Left lung (tissue), 10 donors: ENCODE data around the gene LTF. TPM values are rescaled to one million over a fixed set of nuclear protein-coding genes. Genes with fewer than 3 reads are reported as not detected.

Source experiments
- ATAC-seq: fragments of 200-7000 bp; cut with Tn5 transposase; one replicate; pipeline ENCODE4 v1.9.1; 2020; ENCODE audit warnings: moderate library complexity
- DNase-seq, 4 donors: peaks; one replicate each; pipeline ENCODE4 v3.0.0-alpha.2; 2013 to 2020
- H3K27ac ChIP-seq, 2 donors: fragments of 200-600 bp; sonication (generic) in 1 of 2; one replicate each; pipeline versions ENCODE4 v1.5.0 to v1.8.0; 2020 to 2021
- H3K27me3 ChIP-seq, 2 donors: fragments of 200-600 bp; sonication (generic) in 1 of 2; one replicate each; pipeline versions ENCODE4 v1.5.0 to v1.8.0; 2020 to 2021
- H3K36me3 ChIP-seq, 2 donors: fragments of 200-600 bp; sonication (generic) in 1 of 2; one replicate each; pipeline versions ENCODE4 v1.5.0 to v1.8.0; 2020 to 2021
- H3K4me1 ChIP-seq, 2 donors: fragments of 200-600 bp; one replicate each; pipeline ENCODE4 v1.8.0; 2021
- H3K4me3 ChIP-seq, 2 donors: fragments of 200-600 bp; sonication (generic) in 1 of 2; one replicate each; pipeline versions ENCODE4 v1.5.0 to v1.8.0; 2020 to 2021; ENCODE audit warnings: mild to moderate bottlenecking in 1 of 2
- H3K9me3 ChIP-seq, 2 donors: fragments of 200-600 bp; sonication (generic) in 1 of 2; one replicate each; pipeline versions ENCODE4 v1.5.0 to v1.8.0; 2020 to 2021
- intact Hi-C, 2 donors: fragments of 100-400 bp; cut with DNase I; formaldehyde crosslinking; loops; one replicate each; pipeline versions ENCODE4 v1.11.2 to v1.14.2; 2022
- polyA plus RNA-seq, 6 donors: library from polyadenylated mRNA; unstranded; fragments of 120-200 nt; gene quantifications; one replicate each; pipeline ENCODE4 v1.2.1, GENCODE V29; 2013; ENCODE audit not compliant: insufficient read length in 6 of 6
- total RNA-seq, 2 donors: library from RNA; stranded (reverse); fragmentation: NEBNext Ultra II Directional; extraction: Animal tissue kit (Norgen Biotek cat#: 25700); gene quantifications; one replicate each; pipeline ENCODE4 v1.2.1, GENCODE V29; 2021
- TF ChIP-seq, protein P1 (sequence below), 2 donors: fragments of 200-600 bp; sonication (generic) in 1 of 2; IDR thresholded peaks; one replicate each; pipeline versions ENCODE4 v1.5.0 to v1.8.0; 2021; ENCODE audit warnings: antibody characterized with exemption in 2 of 2
- donor health status: DM: no; HTN: yes; CAD: no.
- donor health status: DM: no; HTN: no; CAD: no.

The LTF gene
- total and polyA plus RNA-seq, 8 donors = 2.3 to 113 (median 5.5) TPM

DNA sequence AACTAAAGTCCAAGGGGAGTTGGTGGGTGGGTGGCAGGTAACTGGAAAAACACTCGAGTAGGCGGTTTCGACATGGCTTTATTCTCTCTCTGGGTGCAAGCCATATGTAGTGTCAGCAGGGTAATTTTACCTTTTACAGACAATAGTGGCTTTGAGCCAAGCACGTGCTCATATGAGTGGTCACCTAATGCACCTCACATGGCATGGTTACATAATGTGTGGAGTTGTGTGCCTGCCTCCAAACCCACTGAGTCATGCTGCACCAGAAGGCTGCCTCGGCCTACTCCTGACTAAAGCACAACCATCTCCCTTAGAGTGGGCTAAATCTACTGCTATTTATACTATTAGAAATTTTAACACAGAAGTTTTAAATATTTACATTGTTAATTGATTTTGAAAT is 41.1 kb downstream of the LTF start:
- H3K27me3 ChIP-seq = no peaks in the 10 kb centered on the region
- H3K36me3 ChIP-seq = no peaks in the 10 kb centered on the region
- TF ChIP-seq, protein P1, sequence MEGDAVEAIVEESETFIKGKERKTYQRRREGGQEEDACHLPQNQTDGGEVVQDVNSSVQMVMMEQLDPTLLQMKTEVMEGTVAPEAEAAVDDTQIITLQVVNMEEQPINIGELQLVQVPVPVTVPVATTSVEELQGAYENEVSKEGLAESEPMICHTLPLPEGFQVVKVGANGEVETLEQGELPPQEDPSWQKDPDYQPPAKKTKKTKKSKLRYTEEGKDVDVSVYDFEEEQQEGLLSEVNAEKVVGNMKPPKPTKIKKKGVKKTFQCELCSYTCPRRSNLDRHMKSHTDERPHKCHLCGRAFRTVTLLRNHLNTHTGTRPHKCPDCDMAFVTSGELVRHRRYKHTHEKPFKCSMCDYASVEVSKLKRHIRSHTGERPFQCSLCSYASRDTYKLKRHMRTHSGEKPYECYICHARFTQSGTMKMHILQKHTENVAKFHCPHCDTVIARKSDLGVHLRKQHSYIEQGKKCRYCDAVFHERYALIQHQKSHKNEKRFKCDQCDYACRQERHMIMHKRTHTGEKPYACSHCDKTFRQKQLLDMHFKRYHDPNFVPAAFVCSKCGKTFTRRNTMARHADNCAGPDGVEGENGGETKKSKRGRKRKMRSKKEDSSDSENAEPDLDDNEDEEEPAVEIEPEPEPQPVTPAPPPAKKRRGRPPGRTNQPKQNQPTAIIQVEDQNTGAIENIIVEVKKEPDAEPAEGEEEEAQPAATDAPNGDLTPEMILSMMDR (IDR thresholded peaks at IDR 0.05) = no peak
- ATAC-seq (no peak), DNase-seq (no peak)
- intact Hi-C loops = loop anchor here in 1 of 2 donors (10.0 kb wide), 1 partner anchor 149 kb away; no protein-coding TSS in a partner anchor
- H3K9me3 ChIP-seq = no peaks in the 10 kb centered on the region
- no peak overlapping the region for H3K4me3 ChIP-seq
- H3K27ac ChIP-seq = no peak overlapping the region
- peaks cover 0 to 9% of the 10 kb centered on the region in 2 donors for H3K4me1 ChIP-seq

DNA sequence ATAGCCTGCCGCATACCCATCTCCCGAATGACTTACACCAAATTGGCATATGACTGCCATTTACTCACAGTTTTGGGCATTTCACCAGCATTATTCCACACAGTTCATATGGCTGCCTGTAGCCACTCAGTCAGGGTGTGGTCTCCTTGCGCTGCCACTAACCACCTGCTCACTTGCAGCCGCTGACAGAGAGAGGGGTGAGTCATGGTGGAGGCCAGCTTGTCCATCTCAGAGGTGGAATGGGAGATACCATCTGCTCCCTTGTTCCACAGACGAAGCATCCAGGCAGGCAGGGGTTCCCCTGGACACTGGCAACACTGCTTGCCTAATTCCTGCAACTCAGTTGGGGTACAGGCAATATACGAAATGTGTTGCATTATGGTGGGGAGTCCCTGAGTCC is 42.1 kb downstream of the LTF start:
- H3K27me3 ChIP-seq = no peaks in the 10 kb centered on the region
- no peak for DNase-seq
- intact Hi-C loops = loop anchor here in 1 of 2 donors (10.0 kb wide), 1 partner anchor 148 kb away; no protein-coding TSS in a partner anchor
- peak; percentile 39 for ATAC-seq
- H3K4me1 ChIP-seq = peaks cover 0 to 9% of the 10 kb centered on the region in 2 donors
- no peaks in the 10 kb centered on the region for H3K9me3 ChIP-seq
- peaks cover 0 to 6% of the 10 kb centered on the region in 2 donors for H3K36me3 ChIP-seq
- H3K4me3 ChIP-seq = no peak overlapping the region
- no peak overlapping the region for H3K27ac ChIP-seq
- TF ChIP-seq, protein P1 (IDR thresholded peaks at IDR 0.05) = no peak

DNA sequence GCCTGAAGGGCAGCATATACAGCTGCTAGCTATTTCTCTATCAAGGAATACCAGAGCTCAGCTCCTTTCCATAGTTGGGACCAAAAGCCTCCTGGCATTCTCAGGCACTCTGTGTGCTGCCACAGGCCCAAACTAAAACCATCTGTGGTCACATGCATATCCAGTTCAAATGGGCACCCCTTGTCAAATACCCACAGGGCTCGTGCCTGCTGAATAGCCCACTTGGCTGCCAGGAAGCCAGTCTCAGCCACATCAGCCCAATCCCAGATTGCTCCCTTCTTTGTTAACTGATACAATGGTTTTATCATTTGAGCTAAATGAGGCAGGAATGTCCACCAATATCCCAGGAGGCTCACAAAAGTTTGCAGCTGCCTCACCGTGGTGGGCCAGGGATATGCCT is 43.8 kb downstream of the LTF start:
- ATAC-seq (no peak), DNase-seq (no peak)
- no peaks in the 10 kb centered on the region for H3K27me3 ChIP-seq
- peaks cover 0 to 8% of the 10 kb centered on the region in 2 donors for H3K36me3 ChIP-seq
- intact Hi-C loops = loop anchor here in 1 of 2 donors (10.0 kb wide), 1 partner anchor 146 kb away; no protein-coding TSS in a partner anchor
- peaks cover 0 to 9% of the 10 kb centered on the region in 2 donors for H3K4me1 ChIP-seq
- H3K4me3 ChIP-seq = no peak overlapping the region
- TF ChIP-seq, protein P1 (IDR thresholded peaks at IDR 0.05) = no peak
- H3K27ac ChIP-seq = no peak overlapping the region
- no peaks in the 10 kb centered on the region for H3K9me3 ChIP-seq

DNA sequence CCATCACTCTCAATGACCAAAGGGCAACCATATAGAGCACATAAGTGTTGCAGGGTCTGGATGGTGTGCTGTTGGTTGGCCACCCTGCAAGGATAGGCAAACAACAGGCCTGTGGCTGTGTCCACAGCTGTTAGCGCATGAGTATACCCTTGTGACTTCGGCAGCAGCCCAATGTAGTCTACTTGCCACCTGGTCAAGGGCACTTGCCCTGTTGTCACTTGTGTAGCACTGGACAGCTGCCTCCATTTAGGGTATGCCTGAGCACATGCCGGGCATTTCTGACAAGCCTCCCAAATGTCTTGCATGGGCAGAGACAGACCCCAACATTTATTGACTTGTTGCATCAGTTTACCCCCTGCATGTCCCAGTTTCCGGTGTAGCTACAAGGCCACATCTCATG is 44.9 kb downstream of the LTF start:
- intact Hi-C loops = loop anchor here in 1 of 2 donors (10.0 kb wide), 1 partner anchor 145 kb away; no protein-coding TSS in a partner anchor
- Histone ChIP-seq H3K4me1 (peaks cover 0 to 9% of the 10 kb centered on the region in 2 donors), H3K9me3 (no peaks in the 10 kb centered on the region), H3K36me3 (peaks cover 0 to 8% of the 10 kb centered on the region in 2 donors), H3K27me3 (no peaks in the 10 kb centered on the region), H3K4me3 (no peak overlapping the region), H3K27ac (no peak overlapping the region)
- DNase-seq (no peak), ATAC-seq (no peak)
- TF ChIP-seq, protein P1 (IDR thresholded peaks at IDR 0.05) = no peak

DNA sequence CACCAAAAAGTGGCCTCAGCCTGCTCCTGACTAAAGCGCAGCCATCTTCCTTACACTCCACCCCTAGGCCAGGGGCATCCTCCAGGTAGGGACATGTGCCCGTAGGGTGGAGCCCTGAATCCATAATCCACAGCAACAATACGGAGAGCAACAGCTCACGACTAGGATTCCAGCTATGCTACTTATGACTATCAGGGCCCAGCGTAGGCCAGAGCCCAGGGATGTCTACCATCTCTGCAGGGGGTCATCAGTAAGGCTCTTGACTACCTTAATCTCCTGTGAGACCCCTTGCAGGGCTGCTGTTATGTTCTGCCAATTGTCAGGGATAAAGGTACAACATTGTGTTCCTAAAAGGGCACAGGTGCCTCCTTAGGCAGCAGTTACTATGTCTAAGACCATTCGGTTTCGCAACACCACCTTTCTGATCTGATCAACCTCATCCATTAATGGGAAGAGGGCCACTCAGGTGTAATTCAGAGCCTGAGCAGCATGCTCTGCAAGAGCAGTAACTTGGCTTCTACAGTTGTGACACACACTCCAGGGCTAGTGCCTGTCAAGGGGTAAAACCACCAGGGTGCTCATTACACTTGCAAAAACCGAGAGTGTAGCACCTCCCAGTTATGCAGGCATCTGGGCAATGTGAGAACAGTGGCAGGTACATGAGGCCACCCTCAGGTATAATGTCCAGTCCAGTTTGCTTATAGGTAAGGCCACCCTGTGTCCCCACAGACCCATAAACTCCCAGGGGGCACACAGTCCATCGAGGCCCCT is 46.7 kb downstream of the LTF start:
- peaks cover 0 to 21% of the 10 kb centered on the region in 2 donors for H3K4me1 ChIP-seq
- intact Hi-C loops = no loop called here
- H3K4me3 ChIP-seq = no peak overlapping the region
- no peaks in the 10 kb centered on the region for H3K9me3 ChIP-seq
- DNase-seq (no peak), ATAC-seq (peak; percentile 72)
- peaks cover 0 to 8% of the 10 kb centered on the region in 2 donors for H3K36me3 ChIP-seq
- H3K27me3 ChIP-seq = no peaks in the 10 kb centered on the region
- TF ChIP-seq, protein P1 (IDR thresholded peaks at IDR 0.05) = no peak
- H3K27ac ChIP-seq = no peak overlapping the region
